HepG2 (cell line): Measurements from ENCODE around the gene ANXA9. TPM values are rescaled to one million over a fixed set of nuclear protein-coding genes. Genes with fewer than 3 reads are reported as not detected.

Experiments
- CHCHD3 ChIP-seq: sonication (generic); formaldehyde crosslinking; IDR thresholded peaks from 2 replicates; pipeline ENCODE4 v1.8.0; 2022; ENCODE audit warnings: mild to moderate bottlenecking, missing genetic modification reagents, moderate library complexity
- FIP1L1 ChIP-seq: fragments of 200-400 bp; formaldehyde crosslinking; IDR thresholded peaks from 2 replicates; pipeline ENCODE4 v1.6.1; 2018; ENCODE audit warnings: low read depth, mild to moderate bottlenecking, low read length, moderate library complexity, borderline replicate concordance; ENCODE audit not compliant: insufficient read depth
- FUBP1 ChIP-seq: sonication (generic); formaldehyde crosslinking; IDR thresholded peaks from 2 replicates; pipeline ENCODE4 v1.5.1; 2020; ENCODE audit warnings: missing genetic modification reagents, mild to moderate bottlenecking, borderline replicate concordance
- HNRNPL ChIP-seq: fragments of 200-400 bp; formaldehyde crosslinking; IDR thresholded peaks from 2 replicates; pipeline ENCODE4 v1.6.1; 2017; ENCODE audit warnings: mild to moderate bottlenecking, low read depth, low read length
- LCORL ChIP-seq, 2 experiments: fragments of 450-650 bp in 1 of 2; sonication (generic) in 1 of 2; formaldehyde crosslinking in 1 of 2; IDR thresholded peaks; 2 replicates each; pipeline versions ENCODE4 v1.5.0 to v1.6.1; 2017 to 2020; ENCODE audit warnings: antibody characterized with exemption in 1 of 2, missing genetic modification reagents in 1 of 2
- NFRKB ChIP-seq: fragments of 450-650 bp; IDR thresholded peaks from 2 replicates; pipeline ENCODE4 v1.6.1; 2017
- NR3C1 ChIP-seq: sonication (generic); formaldehyde crosslinking; IDR thresholded peaks from 2 replicates; pipeline ENCODE4 v1.4.0; 2020; ENCODE audit warnings: missing genetic modification reagents
- POGZ ChIP-seq: sonication (generic); formaldehyde crosslinking; IDR thresholded peaks from 2 replicates; pipeline ENCODE4 v1.4.0; 2020; ENCODE audit warnings: mild to moderate bottlenecking, missing genetic modification reagents
- PREB ChIP-seq: sonication (generic); formaldehyde crosslinking; IDR thresholded peaks from 2 replicates; pipeline ENCODE4 v1.4.0; 2020; ENCODE audit warnings: missing genetic modification reagents
- RCOR2 ChIP-seq: IDR thresholded peaks from 2 replicates; pipeline ENCODE4 v1.6.1; 2016; ENCODE audit warnings: missing biosample characterization, missing genetic modification reagents
- SAP130 ChIP-seq: IDR thresholded peaks from 2 replicates; pipeline ENCODE4 v1.6.1; 2016; ENCODE audit warnings: low read depth
- SATB2 ChIP-seq: sonication (generic); formaldehyde crosslinking; IDR thresholded peaks from 2 replicates; pipeline ENCODE4 v1.5.0; 2020; ENCODE audit warnings: missing genetic modification reagents
- TBX2 ChIP-seq: sonication (generic); formaldehyde crosslinking; IDR thresholded peaks from 2 replicates; pipeline ENCODE4 v1.5.0; 2020; ENCODE audit warnings: missing genetic modification reagents, mild to moderate bottlenecking, borderline replicate concordance
- ZNF251 ChIP-seq: sonication (generic); formaldehyde crosslinking; IDR thresholded peaks from 2 replicates; pipeline ENCODE4 v1.9.0; 2021; ENCODE audit warnings: mild to moderate bottlenecking, missing genetic modification reagents
- ZNF274 ChIP-seq: sonication (generic); formaldehyde crosslinking; IDR thresholded peaks from 2 replicates; pipeline ENCODE4 v1.5.1; 2020; ENCODE audit warnings: mild to moderate bottlenecking, missing genetic modification reagents
- ZNF335 ChIP-seq: sonication (generic); formaldehyde crosslinking; IDR thresholded peaks from 2 replicates; pipeline ENCODE4 v1.4.0; 2020; ENCODE audit warnings: missing genetic modification reagents
- ZNF383 ChIP-seq: sonication (generic); formaldehyde crosslinking; IDR thresholded peaks from 2 replicates; pipeline ENCODE4 v1.4.0; 2020; ENCODE audit warnings: missing genetic modification reagents, mild to moderate bottlenecking, borderline replicate concordance
- ZNF432 ChIP-seq: sonication (generic); formaldehyde crosslinking; IDR thresholded peaks from 2 replicates; pipeline ENCODE4 v1.5.0; 2020; ENCODE audit warnings: missing genetic modification reagents, mild to moderate bottlenecking, borderline replicate concordance
- ZNF776 ChIP-seq: sonication (generic); formaldehyde crosslinking; IDR thresholded peaks from 2 replicates; pipeline ENCODE4 v1.4.0; 2020; ENCODE audit warnings: mild to moderate bottlenecking, missing genetic modification reagents
- ZNF780A ChIP-seq: sonication (generic); formaldehyde crosslinking; IDR thresholded peaks from 2 replicates; pipeline ENCODE4 v1.8.0; 2022; ENCODE audit warnings: mild to moderate bottlenecking, missing genetic modification reagents, moderate library complexity
- ZNF782 ChIP-seq: sonication (generic); formaldehyde crosslinking; IDR thresholded peaks from 2 replicates; pipeline ENCODE4 v1.4.0; 2020; ENCODE audit warnings: missing genetic modification reagents, mild to moderate bottlenecking, borderline replicate concordance
- ZNF883 ChIP-seq: sonication (generic); formaldehyde crosslinking; IDR thresholded peaks from 2 replicates; pipeline ENCODE4 v1.5.1; 2020; ENCODE audit warnings: mild to moderate bottlenecking, missing genetic modification reagents; ENCODE audit errors: not compliant biosample characterization
- polyA plus RNA-seq, 8 experiments: library from polyadenylated mRNA; depleted of rRNA in 3 of 8; stranded (reverse) in 7 of 8; unstranded in 1 of 8; fragments of >200 nt; fragmentation: Illumina TruSeq in 4 of 8; extraction: Trizol in 4 of 8; gene quantifications; 2 replicates each; pipeline versions ENCODE4 v1.2.1 to v1.2.3, GENCODE V29; 2011 to 2016; ENCODE audit warnings: low read depth in 4 of 8, missing spikeins in 1 of 8, mixed read lengths in 1 of 8; ENCODE audit not compliant: insufficient read depth in 1 of 8
- total RNA-seq, 5 experiments: library from RNA; depleted of rRNA; stranded (reverse); fragments of >200 nt; fragmentation: Illumina TruSeq; extraction: Trizol; gene quantifications; 2 replicates each; pipeline ENCODE4 v1.2.3, GENCODE V29; 2016; ENCODE audit warnings: low read depth in 1 of 5
- TF ChIP-seq, protein P1 (sequence below): IDR thresholded peaks from 2 replicates; pipeline ENCODE4 v1.6.1; 2018; ENCODE audit warnings: missing genetic modification reagents
- TF ChIP-seq, protein P2 (sequence below): sonication (generic); formaldehyde crosslinking; IDR thresholded peaks from 2 replicates; pipeline ENCODE4 v1.8.0; 2022; ENCODE audit warnings: missing genetic modification reagents, mild to moderate bottlenecking, moderate library complexity, borderline replicate concordance

Gene ANXA9
- total and polyA plus RNA-seq, 2 of the 13 experiments (the other 11 are each of a cell fraction or from before 2014, with no cell fraction given), result 13.3 to 23.9 TPM

DNA sequence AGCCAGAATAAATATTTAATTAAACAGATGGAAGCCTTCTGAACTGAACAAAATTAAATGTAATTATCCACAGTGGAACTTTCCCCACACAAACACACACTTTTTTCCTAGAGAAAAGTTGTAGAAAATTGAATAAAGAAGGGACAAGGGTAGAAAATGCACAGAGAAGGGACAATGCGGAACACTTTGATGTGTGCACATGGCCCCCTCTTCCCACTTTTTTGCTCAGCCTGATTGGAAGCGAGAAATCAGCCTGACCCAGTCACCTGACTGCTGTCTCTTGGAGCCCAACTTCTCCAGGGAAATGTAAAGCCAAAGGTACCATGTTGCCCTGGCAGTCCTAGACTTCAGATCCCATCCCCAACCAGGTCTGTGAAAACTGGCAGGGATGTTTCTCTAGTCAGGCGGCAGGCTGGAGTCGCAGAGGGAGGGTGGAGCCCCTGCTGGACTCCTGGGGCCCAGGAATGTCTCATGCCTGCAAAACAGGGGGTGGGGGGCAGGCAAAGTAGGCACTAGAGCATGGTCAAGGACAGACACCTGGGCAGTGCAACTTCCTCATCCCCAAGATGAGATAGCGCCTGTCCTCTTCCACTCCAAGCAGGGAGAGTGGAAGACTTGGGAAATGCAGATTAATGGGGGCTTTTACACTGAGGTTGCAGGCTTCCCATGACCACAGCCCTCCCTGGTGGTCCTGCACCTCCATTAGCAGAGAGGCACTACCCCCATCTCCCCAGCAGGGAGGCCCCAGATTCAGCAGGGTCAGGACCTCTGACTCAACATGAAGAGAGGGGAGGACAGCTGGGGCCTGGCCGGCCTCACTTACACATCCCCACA is 10.3 kb upstream of the ANXA9 start (continued):
- no peak for TF ChIP-seq ZNF335
- TF ChIP-seq FIP1L1, result 0 out of 2 replicates have a peak, but pooled peaks have one; percentile 21
- no peak for TF ChIP-seq ZNF432
- TF ChIP-seq ZNF383 (CRISPR knock-in tag), result no peak; the same call in 1 of the 2 replicates
- no peak for TF ChIP-seq ZNF274
- no peak for TF ChIP-seq ZNF782 (CRISPR knock-in tag)
- TF ChIP-seq NFRKB, result no peak
- TF ChIP-seq TBX2 (CRISPR knock-in tag), result peak; percentile 67
- no peak for TF ChIP-seq FUBP1
- TF ChIP-seq, protein P1, sequence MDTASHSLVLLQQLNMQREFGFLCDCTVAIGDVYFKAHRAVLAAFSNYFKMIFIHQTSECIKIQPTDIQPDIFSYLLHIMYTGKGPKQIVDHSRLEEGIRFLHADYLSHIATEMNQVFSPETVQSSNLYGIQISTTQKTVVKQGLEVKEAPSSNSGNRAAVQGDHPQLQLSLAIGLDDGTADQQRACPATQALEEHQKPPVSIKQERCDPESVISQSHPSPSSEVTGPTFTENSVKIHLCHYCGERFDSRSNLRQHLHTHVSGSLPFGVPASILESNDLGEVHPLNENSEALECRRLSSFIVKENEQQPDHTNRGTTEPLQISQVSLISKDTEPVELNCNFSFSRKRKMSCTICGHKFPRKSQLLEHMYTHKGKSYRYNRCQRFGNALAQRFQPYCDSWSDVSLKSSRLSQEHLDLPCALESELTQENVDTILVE (CRISPR knock-in tag), result no peak
- no peak for TF ChIP-seq ZNF776
- TF ChIP-seq HNRNPL, result no peak
- no peak for TF ChIP-seq LCORL (IDR thresholded peaks at IDR 0.05)
- TF ChIP-seq LCORL (CRISPR knock-in tag; IDR thresholded peaks at IDR 0.05), result no peak
- TF ChIP-seq CHCHD3, result no peak
- no peak for TF ChIP-seq ZNF251 (CRISPR knock-in tag)
- no peak for TF ChIP-seq SATB2 (CRISPR knock-in tag)
- no peak for TF ChIP-seq NR3C1
- TF ChIP-seq RCOR2 (CRISPR knock-in tag), result no peak
- peak; percentile 50 for TF ChIP-seq SAP130
- TF ChIP-seq ZNF780A (CRISPR knock-in tag), result no peak
- TF ChIP-seq PREB (CRISPR knock-in tag), result no peak
- TF ChIP-seq ZNF883 (CRISPR knock-in tag), result peak; percentile 40
- TF ChIP-seq POGZ (CRISPR knock-in tag), result no peak; the same call in 1 of the 2 replicates
- TF ChIP-seq, protein P2, sequence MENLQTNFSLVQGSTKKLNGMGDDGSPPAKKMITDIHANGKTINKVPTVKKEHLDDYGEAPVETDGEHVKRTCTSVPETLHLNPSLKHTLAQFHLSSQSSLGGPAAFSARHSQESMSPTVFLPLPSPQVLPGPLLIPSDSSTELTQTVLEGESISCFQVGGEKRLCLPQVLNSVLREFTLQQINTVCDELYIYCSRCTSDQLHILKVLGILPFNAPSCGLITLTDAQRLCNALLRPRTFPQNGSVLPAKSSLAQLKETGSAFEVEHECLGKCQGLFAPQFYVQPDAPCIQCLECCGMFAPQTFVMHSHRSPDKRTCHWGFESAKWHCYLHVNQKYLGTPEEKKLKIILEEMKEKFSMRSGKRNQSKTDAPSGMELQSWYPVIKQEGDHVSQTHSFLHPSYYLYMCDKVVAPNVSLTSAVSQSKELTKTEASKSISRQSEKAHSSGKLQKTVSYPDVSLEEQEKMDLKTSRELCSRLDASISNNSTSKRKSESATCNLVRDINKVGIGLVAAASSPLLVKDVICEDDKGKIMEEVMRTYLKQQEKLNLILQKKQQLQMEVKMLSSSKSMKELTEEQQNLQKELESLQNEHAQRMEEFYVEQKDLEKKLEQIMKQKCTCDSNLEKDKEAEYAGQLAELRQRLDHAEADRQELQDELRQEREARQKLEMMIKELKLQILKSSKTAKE (CRISPR knock-in tag), result peak; percentile 25; the same call in 1 of the 2 replicates
